HAP-1 (cell line): ENCODE data around the gene SNAP47.

Source experiments
- DNase-seq, 2 experiments: peaks; one replicate each; pipeline ENCODE4 v3.0.0-alpha.2; 2016 to 2020; ENCODE audit warnings: low spot score in 2 of 2
- H3K27me3 ChIP-seq: fragments of 250-450 bp; sonication (Bioruptor Pico); 2 replicates; pipeline ENCODE4 v1.5.1; 2020; ENCODE audit warnings: low read depth, mild to moderate bottlenecking, moderate library complexity
- H3K36me3 ChIP-seq: fragments of 250-450 bp; sonication (Bioruptor Pico); replicated peaks from 2 replicates; pipeline ENCODE4 v1.5.1; 2020; ENCODE audit warnings: mild to moderate bottlenecking
- H3K4me1 ChIP-seq: fragments of 250-450 bp; sonication (Bioruptor Pico); 2 replicates; pipeline ENCODE4 v1.5.1; 2020; ENCODE audit warnings: mild to moderate bottlenecking
- H3K4me3 ChIP-seq: fragments of 250-450 bp; sonication (Bioruptor Pico); 2 replicates; pipeline ENCODE4 v1.5.1; 2020; ENCODE audit warnings: mild to moderate bottlenecking, moderate library complexity
- H3K9me3 ChIP-seq: fragments of 250-450 bp; sonication (Bioruptor Pico); 2 replicates; pipeline ENCODE4 v1.5.1; 2020; ENCODE audit warnings: mild to moderate bottlenecking, moderate library complexity
- in situ Hi-C: fragments of 300-500 bp; cut with MboI; formaldehyde crosslinking; loops from 3 replicates; pipeline ENCODE4 v1.14.3; 2020; ENCODE audit warnings: low sequenced_read_pairs, inconsistent platforms, mixed read lengths

The SNAP47 gene

GRCh38 chr1:227735539-227736285 lies 477 bp downstream of the SNAP47 start:
- no peaks in the 10 kb centered on the region for H3K27me3 ChIP-seq
- in situ Hi-C loops, result no loop called here
- peaks cover 32% of the 10 kb centered on the region for H3K36me3 ChIP-seq
- no peaks in the 10 kb centered on the region for H3K4me1 ChIP-seq
- no peak for DNase-seq
- peak overlapping the region; percentile 83 for H3K4me3 ChIP-seq
- H3K9me3 ChIP-seq, result no peaks in the 10 kb centered on the region

- in situ Hi-C loops, result no loop called here
- H3K4me3 ChIP-seq, result no peak overlapping the region
Observed at GRCh38 chr1:227736814-227737432, 1.7 kb downstream of the SNAP47 start.

GRCh38 chr1:227738820-227739219 lies 3.6 kb downstream of the SNAP47 start:
- Histone ChIP-seq H3K36me3 (peaks cover 5% of the 10 kb centered on the region; the same call in 1 of the 2 replicates), H3K4me1 (no peaks in the 10 kb centered on the region), H3K27me3 (no peaks in the 10 kb centered on the region), H3K9me3 (no peaks in the 10 kb centered on the region), H3K4me3 (no peak overlapping the region)
- in situ Hi-C loops, result no loop called here
- DNase-seq, result no peak

More at GRCh38 chr1:227736814-227737432, 1.7 kb downstream of the SNAP47 start:
- peak in 1 of 2 experiments; percentile 33 for DNase-seq
- Histone ChIP-seq H3K4me1 (no peaks in the 10 kb centered on the region), H3K36me3 (peaks cover 21% of the 10 kb centered on the region), H3K9me3 (no peaks in the 10 kb centered on the region), H3K27me3 (no peaks in the 10 kb centered on the region)

- in situ Hi-C loops, result no loop called here
- Histone ChIP-seq H3K4me3 (no peak overlapping the region), H3K9me3 (no peaks in the 10 kb centered on the region), H3K27me3 (no peaks in the 10 kb centered on the region), H3K4me1 (no peaks in the 10 kb centered on the region), H3K36me3 (peaks cover 3% of the 10 kb centered on the region; the same call in 1 of the 2 replicates)
- DNase-seq, result no peak
Observed at GRCh38 chr1:227739636-227740035, 4.4 kb downstream of the SNAP47 start.

GRCh38 chr1:227740401-227740960 lies 5.2 kb downstream of the SNAP47 start:
- Histone ChIP-seq H3K9me3 (no peaks in the 10 kb centered on the region), H3K36me3 (no peaks in the 10 kb centered on the region), H3K4me1 (no peaks in the 10 kb centered on the region), H3K27me3 (no peaks in the 10 kb centered on the region), H3K4me3 (no peak overlapping the region)
- no peak for DNase-seq
- in situ Hi-C loops, result no loop called here

- no peak for DNase-seq
- H3K36me3 ChIP-seq, result no peaks in the 10 kb centered on the region
- in situ Hi-C loops, result no loop called here
- no peaks in the 10 kb centered on the region for H3K4me1 ChIP-seq
- H3K27me3 ChIP-seq, result no peaks in the 10 kb centered on the region
- H3K9me3 ChIP-seq, result no peaks in the 10 kb centered on the region
- no peak overlapping the region for H3K4me3 ChIP-seq
Observed at GRCh38 chr1:227741166-227741870, 6.1 kb downstream of the SNAP47 start.

- Histone ChIP-seq H3K36me3 (no peaks in the 10 kb centered on the region; the same call in none of the 2 replicates), H3K9me3 (no peaks in the 10 kb centered on the region), H3K4me1 (no peaks in the 10 kb centered on the region), H3K27me3 (no peaks in the 10 kb centered on the region), H3K4me3 (no peak overlapping the region)
- in situ Hi-C loops, result no loop called here
- no peak for DNase-seq
Observed at GRCh38 chr1:227742738-227743715, 7.8 kb downstream of the SNAP47 start.

GRCh38 chr1:227744668-227745067 lies 9.4 kb downstream of the SNAP47 start:
- in situ Hi-C loops, result no loop called here
- no peak for DNase-seq
- Histone ChIP-seq H3K9me3 (no peaks in the 10 kb centered on the region), H3K4me1 (no peaks in the 10 kb centered on the region), H3K27me3 (no peaks in the 10 kb centered on the region), H3K4me3 (no peak overlapping the region), H3K36me3 (peaks cover 4% of the 10 kb centered on the region)

- no peaks in the 10 kb centered on the region for H3K9me3 ChIP-seq
- no peak for DNase-seq
- H3K36me3 ChIP-seq, result peaks cover 4% of the 10 kb centered on the region
- no peak overlapping the region for H3K4me3 ChIP-seq
- H3K4me1 ChIP-seq, result no peaks in the 10 kb centered on the region
- in situ Hi-C loops, result no loop called here
- no peaks in the 10 kb centered on the region for H3K27me3 ChIP-seq
Observed at GRCh38 chr1:227745568-227746265, 10.5 kb downstream of the SNAP47 start.

- no peak for DNase-seq
- Histone ChIP-seq H3K36me3 (peaks cover 4% of the 10 kb centered on the region), H3K9me3 (no peaks in the 10 kb centered on the region), H3K27me3 (no peaks in the 10 kb centered on the region), H3K4me1 (no peaks in the 10 kb centered on the region), H3K4me3 (no peak overlapping the region)
- in situ Hi-C loops, result no loop called here
Observed at GRCh38 chr1:227746676-227747075, 11.4 kb downstream of the SNAP47 start.

GRCh38 chr1:227747382-227747781 lies 12.1 kb downstream of the SNAP47 start:
- Histone ChIP-seq H3K4me1 (no peaks in the 10 kb centered on the region), H3K9me3 (no peaks in the 10 kb centered on the region), H3K36me3 (peaks cover 4% of the 10 kb centered on the region), H3K27me3 (no peaks in the 10 kb centered on the region), H3K4me3 (no peak overlapping the region)
- in situ Hi-C loops, result no loop called here
- DNase-seq, result no peak

GRCh38 chr1:227747948-227748495 lies 12.8 kb downstream of the SNAP47 start:
- Histone ChIP-seq H3K4me3 (no peak overlapping the region), H3K36me3 (peaks cover 4% of the 10 kb centered on the region), H3K27me3 (no peaks in the 10 kb centered on the region), H3K4me1 (no peaks in the 10 kb centered on the region), H3K9me3 (no peaks in the 10 kb centered on the region)
- in situ Hi-C loops, result no loop called here
- no peak for DNase-seq
